GM12801 (cell line): ENCODE measurements around the gene C11orf54.

Source experiments
- TF ChIP-seq, protein P1 (sequence below): IDR thresholded peaks from one replicate; pipeline ENCODE4 v1.5.1; 2011; ENCODE audit warnings: control low read depth; ENCODE audit not compliant: insufficient read length; ENCODE audit errors: extremely low read depth

Gene C11orf54

GRCh38 chr11:93784935-93785360, 43.5 kb downstream of the C11orf54 start:
- TF ChIP-seq, protein P1, sequence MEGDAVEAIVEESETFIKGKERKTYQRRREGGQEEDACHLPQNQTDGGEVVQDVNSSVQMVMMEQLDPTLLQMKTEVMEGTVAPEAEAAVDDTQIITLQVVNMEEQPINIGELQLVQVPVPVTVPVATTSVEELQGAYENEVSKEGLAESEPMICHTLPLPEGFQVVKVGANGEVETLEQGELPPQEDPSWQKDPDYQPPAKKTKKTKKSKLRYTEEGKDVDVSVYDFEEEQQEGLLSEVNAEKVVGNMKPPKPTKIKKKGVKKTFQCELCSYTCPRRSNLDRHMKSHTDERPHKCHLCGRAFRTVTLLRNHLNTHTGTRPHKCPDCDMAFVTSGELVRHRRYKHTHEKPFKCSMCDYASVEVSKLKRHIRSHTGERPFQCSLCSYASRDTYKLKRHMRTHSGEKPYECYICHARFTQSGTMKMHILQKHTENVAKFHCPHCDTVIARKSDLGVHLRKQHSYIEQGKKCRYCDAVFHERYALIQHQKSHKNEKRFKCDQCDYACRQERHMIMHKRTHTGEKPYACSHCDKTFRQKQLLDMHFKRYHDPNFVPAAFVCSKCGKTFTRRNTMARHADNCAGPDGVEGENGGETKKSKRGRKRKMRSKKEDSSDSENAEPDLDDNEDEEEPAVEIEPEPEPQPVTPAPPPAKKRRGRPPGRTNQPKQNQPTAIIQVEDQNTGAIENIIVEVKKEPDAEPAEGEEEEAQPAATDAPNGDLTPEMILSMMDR = no peak

DNA sequence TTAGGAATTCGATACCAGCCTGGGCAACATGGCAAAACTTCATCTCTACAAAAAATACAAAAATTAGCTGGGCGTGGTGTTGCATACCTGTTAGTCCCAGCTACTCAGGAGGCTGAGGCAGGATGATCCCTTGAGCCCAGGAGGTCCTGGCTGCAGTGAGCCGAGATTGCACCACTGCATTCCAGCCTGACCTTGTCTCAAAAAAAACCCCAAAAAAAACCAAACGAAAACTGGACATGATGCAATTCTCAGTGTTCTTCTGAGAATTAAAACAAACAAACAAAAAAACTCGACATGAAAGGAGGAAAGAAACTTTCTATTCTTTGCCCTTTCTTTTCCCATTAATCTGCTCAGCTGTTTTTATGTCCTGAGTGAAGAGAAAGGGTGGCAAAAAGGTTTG, 50.0 kb downstream of the C11orf54 start:
- TF ChIP-seq, protein P1 = no peak

DNA sequence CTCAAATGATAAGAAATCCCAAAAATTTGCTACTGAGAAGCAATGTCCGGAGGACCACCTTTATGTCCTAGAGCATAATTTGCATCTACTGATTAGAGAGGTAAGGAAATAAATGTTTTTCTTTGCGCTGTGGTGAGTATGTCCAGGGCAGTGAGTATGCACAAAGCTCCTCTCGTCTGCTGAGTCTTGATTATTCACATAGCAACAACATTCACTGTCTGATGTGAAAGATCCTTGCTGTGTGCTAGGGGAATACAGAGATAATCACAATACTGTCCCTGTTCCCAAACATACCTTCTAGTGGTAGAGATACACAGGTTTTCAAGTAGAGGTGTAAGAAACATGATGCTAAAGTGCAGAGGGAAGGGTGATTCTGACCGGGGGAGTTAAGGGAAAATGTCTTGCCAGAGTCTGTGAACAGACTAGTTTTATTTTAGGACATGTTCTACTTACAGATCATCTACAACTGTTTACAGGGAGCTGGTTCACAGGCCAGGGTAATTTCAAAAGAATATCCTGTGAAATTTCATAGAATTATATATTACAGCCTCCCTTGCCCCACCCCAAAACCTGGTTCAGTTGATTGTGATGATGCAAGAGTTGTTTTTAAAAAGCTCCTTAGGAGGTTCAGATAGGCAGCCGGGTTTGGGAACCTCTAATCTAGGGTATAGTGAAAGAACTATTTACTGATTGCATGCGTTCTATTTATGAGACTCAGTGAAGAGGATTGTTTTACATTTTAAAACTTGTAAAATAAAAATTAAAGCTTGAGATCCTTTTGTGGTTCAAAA, 55.2 kb downstream of the C11orf54 start:
- TF ChIP-seq, protein P1 = no peak

- TF ChIP-seq, protein P1 = no peak
Measured at GRCh38 chr11:93801366-93801765, 59.9 kb downstream of the C11orf54 start.

DNA sequence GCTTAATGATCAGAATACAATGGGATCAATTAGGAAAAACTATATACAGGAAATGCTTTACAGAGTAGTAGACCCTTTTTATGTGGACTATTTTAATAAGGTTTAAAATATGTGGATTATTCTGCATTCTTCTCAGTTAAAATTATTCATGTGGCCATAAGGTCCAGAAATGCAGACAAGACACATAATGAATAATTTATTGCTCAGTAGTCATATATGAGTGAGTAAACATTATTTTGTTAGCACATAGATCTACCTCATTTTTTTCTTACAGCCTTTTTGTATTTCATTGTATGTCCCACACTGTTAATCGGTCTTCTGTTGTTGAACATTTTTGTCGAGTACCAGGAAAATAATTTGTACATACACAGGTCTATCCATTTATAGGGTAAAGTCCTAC, 63.4 kb downstream of the C11orf54 start:
- TF ChIP-seq, protein P1 = no peak

- TF ChIP-seq, protein P1 = no peak
Measured at GRCh38 chr11:93807980-93808379, 66.5 kb downstream of the C11orf54 start.

- TF ChIP-seq, protein P1 = no peak
Measured at GRCh38 chr11:93813974-93814373, 72.5 kb downstream of the C11orf54 start.
